Measurements from ENCODE around the gene GP9.

Gene GP9

DNA sequence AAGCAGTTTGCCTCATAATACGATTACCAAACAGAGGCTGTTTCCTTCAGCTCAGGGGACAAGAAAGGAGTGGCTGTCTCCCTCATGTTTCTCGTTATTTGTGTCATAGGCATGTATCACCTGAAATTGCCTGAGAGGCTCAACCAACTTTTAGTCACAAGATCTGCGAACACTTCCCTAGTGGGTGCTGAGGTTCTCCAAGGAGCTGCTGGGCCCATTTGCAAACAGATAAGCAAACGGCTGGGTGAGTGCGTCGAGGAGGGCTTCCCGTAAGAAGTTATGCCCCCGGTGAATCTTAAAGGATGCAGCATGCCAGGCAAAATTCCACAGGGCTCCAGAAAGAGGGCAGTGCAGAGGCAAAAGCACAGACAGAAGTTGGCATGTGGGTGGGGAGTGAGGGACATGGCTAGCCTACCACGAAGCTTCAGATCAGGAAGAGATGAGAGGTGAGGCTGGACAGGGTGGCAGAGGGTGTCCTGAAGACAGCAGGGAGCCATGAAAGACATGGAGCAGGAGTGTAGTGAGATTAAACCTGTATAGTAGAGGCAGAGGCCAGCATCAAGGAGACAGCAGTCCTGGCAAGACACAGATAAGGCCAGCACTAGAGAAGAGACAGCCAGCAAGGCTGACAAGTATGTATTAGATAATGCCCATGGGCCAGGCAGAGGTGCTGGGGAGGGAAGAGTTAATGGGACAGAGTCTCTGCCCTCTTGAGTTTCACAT lies 4.0 kb upstream of the GP9 start:
- Histone ChIP-seq H3K79me2 (ENCODE audit: insufficient read depth, low read length) (no peaks in the 10 kb centered on the region), H3K4me1 (ENCODE audit: insufficient read depth, low read length, severe bottlenecking) (peaks cover 14% of the 10 kb centered on the region), H3F3A (ENCODE audit: insufficient read depth, low read length) (no peaks in the 10 kb centered on the region), H3K9ac (ENCODE audit: low read length) (no peak overlapping the region), H3K27ac (ENCODE audit: low read depth, low read length, poor library complexity, severe bottlenecking) (no peak overlapping the region), H3K9me3 (ENCODE audit: low read length) (no peaks in the 10 kb centered on the region), H2AFZ (ENCODE audit: low read length) (no peak overlapping the region), H4K20me1 (ENCODE audit: insufficient read depth, low read length) (no peaks in the 10 kb centered on the region), H3K36me3 (ENCODE audit: insufficient read depth, low read length) (no peaks in the 10 kb centered on the region), H3K4me2 (ENCODE audit: low read length) (no peak overlapping the region), H3K27me3 (ENCODE audit: insufficient read depth, low read length) (no peaks in the 10 kb centered on the region; the same call in none of the 2 replicates), H3K4me3 (ENCODE audit: low read depth, low read length, poor library complexity, severe bottlenecking) (no peak overlapping the region), H3K9me2 (ENCODE audit: low read depth, low read length) (no peaks in the 10 kb centered on the region)
- TF ChIP-seq, protein P1, sequence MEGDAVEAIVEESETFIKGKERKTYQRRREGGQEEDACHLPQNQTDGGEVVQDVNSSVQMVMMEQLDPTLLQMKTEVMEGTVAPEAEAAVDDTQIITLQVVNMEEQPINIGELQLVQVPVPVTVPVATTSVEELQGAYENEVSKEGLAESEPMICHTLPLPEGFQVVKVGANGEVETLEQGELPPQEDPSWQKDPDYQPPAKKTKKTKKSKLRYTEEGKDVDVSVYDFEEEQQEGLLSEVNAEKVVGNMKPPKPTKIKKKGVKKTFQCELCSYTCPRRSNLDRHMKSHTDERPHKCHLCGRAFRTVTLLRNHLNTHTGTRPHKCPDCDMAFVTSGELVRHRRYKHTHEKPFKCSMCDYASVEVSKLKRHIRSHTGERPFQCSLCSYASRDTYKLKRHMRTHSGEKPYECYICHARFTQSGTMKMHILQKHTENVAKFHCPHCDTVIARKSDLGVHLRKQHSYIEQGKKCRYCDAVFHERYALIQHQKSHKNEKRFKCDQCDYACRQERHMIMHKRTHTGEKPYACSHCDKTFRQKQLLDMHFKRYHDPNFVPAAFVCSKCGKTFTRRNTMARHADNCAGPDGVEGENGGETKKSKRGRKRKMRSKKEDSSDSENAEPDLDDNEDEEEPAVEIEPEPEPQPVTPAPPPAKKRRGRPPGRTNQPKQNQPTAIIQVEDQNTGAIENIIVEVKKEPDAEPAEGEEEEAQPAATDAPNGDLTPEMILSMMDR (IDR thresholded peaks at IDR 0.05; ENCODE audit: low read length), result no peak
- no peak for TF ChIP-seq EZH2 (IDR thresholded peaks at IDR 0.05; ENCODE audit: borderline replicate concordance, low read length)

DNA sequence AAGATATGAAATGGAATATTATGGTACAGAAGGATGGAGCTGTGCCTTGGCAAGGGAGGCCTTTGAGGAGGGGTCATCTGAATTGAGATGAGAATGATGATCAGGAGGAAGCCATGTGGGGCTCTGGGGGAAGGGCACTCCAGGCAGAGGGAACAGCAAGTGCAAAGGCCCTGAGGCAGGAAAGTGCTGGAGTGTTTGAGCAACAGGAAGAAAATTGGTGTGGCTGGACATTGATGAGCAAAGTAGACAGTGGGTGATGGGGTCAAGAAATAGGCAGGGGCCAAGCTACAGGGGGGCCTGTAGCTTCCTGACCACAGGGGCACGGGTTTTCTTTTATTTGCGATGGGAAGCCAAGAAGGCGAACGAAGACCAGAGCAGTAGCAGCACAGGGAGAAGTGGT lies 3.3 kb upstream of the GP9 start:
- Histone ChIP-seq H3K27ac (ENCODE audit: low read depth, low read length, poor library complexity, severe bottlenecking) (no peak overlapping the region), H3K9me2 (ENCODE audit: low read depth, low read length) (no peaks in the 10 kb centered on the region), H3K9ac (ENCODE audit: low read length) (no peak overlapping the region), H3K4me1 (ENCODE audit: insufficient read depth, low read length, severe bottlenecking) (peaks cover 14% of the 10 kb centered on the region), H3K36me3 (ENCODE audit: insufficient read depth, low read length) (no peaks in the 10 kb centered on the region), H4K20me1 (ENCODE audit: insufficient read depth, low read length) (no peaks in the 10 kb centered on the region), H2AFZ (ENCODE audit: low read length) (no peak overlapping the region), H3K9me3 (ENCODE audit: low read length) (no peaks in the 10 kb centered on the region), H3F3A (ENCODE audit: insufficient read depth, low read length) (no peaks in the 10 kb centered on the region), H3K79me2 (ENCODE audit: insufficient read depth, low read length) (no peaks in the 10 kb centered on the region), H3K27me3 (ENCODE audit: insufficient read depth, low read length) (no peaks in the 10 kb centered on the region; the same call in none of the 2 replicates), H3K4me2 (ENCODE audit: low read length) (no peak overlapping the region), H3K4me3 (ENCODE audit: low read depth, low read length, poor library complexity, severe bottlenecking) (no peak overlapping the region)
- no peak for TF ChIP-seq EZH2 (IDR thresholded peaks at IDR 0.05; ENCODE audit: borderline replicate concordance, low read length)
- TF ChIP-seq, protein P1 (IDR thresholded peaks at IDR 0.05; ENCODE audit: low read length), result no peak

DNA sequence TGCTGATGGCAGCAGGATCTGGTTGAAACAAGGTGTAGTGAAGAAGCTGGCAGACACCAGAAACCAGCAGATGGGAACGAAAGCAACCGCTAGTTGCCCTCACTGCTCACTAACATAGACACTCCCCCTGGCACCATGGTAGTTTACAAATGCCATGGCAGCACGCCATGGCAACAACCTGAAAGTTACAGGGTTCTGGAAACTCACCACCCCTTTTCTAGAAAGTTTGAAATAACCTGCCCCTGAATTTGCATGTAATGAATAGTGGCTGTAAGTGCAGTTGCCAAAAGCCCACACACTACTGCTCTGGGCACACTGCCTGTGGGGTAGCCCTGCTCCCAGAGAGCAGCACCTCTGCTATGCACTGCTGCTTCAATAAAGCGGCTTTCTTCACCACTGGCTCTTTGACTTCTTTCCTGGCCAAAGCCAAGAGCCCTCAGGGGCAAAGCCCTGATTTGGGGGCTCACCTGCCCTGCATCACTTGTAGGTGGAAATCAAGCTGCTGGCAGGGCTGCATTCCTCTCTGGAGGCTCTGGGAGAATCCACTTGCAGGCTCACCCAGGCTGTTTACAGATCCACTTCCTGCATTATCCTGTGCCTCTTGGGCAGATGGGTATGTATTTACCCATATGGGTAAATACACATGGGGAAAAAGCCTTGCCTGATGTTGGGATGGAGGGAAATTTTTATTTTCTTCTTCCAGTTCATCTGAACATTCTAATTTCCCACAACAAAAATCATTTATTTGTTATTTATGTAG lies 2.0 kb upstream of the GP9 start:
- no peak overlapping the region for H3K4me2 ChIP-seq (ENCODE audit: low read length)
- TF ChIP-seq EZH2 (IDR thresholded peaks at IDR 0.05; ENCODE audit: borderline replicate concordance, low read length), result no peak
- TF ChIP-seq, protein P1 (IDR thresholded peaks at IDR 0.05; ENCODE audit: low read length), result peak; percentile 18; the same call in 1 of the 2 replicates
- no peak overlapping the region for H3K27ac ChIP-seq (ENCODE audit: low read depth, low read length, poor library complexity, severe bottlenecking)

More for the DNA sequence above, 2.0 kb upstream of the GP9 start:
- H3K27me3 ChIP-seq (ENCODE audit: insufficient read depth, low read length), result no peaks in the 10 kb centered on the region; the same call in none of the 2 replicates
- no peak overlapping the region for H3K4me3 ChIP-seq (ENCODE audit: low read depth, low read length, poor library complexity, severe bottlenecking)
- H3K9ac ChIP-seq (ENCODE audit: low read length), result no peak overlapping the region
- H2AFZ ChIP-seq (ENCODE audit: low read length), result no peak overlapping the region
- no peaks in the 10 kb centered on the region for H3F3A ChIP-seq (ENCODE audit: insufficient read depth, low read length)
- no peaks in the 10 kb centered on the region for H3K9me3 ChIP-seq (ENCODE audit: low read length)
- no peaks in the 10 kb centered on the region for H3K9me2 ChIP-seq (ENCODE audit: low read depth, low read length)
- H3K4me1 ChIP-seq (ENCODE audit: insufficient read depth, low read length, severe bottlenecking), result peaks cover 12% of the 10 kb centered on the region
- no peaks in the 10 kb centered on the region for H3K36me3 ChIP-seq (ENCODE audit: insufficient read depth, low read length)
- H4K20me1 ChIP-seq (ENCODE audit: insufficient read depth, low read length), result no peaks in the 10 kb centered on the region
- no peaks in the 10 kb centered on the region for H3K79me2 ChIP-seq (ENCODE audit: insufficient read depth, low read length)

Measured in OCI-LY1 (cell line).